HG03064 (cell line): Measurements from ENCODE around the gene CCT6B.

Source experiments
- ATAC-seq: cut with Tn5 transposase; IDR thresholded peaks from one replicate; pipeline ENCODE4 v1.9.1; 2021; ENCODE audit warnings: low read depth; ENCODE audit not compliant: unreplicated experiment

Gene CCT6B

GRCh38 chr17:34892461-34893249 is 68.6 kb downstream of the CCT6B start:
- ATAC-seq = no peak

GRCh38 chr17:34886831-34887230 is 74.4 kb downstream of the CCT6B start:
- no peak for ATAC-seq

- ATAC-seq = no peak
Observed at GRCh38 chr17:34885076-34885475, 76.2 kb downstream of the CCT6B start.

- no peak for ATAC-seq
Observed at GRCh38 chr17:34884597-34884996, 76.7 kb downstream of the CCT6B start.

- no peak for ATAC-seq
Observed at GRCh38 chr17:34883106-34884000, 77.9 kb downstream of the CCT6B start.

GRCh38 chr17:34879146-34879545 is 82.1 kb downstream of the CCT6B start:
- no peak for ATAC-seq
